Measurements from ENCODE around the gene UBE2D2.

DNA sequence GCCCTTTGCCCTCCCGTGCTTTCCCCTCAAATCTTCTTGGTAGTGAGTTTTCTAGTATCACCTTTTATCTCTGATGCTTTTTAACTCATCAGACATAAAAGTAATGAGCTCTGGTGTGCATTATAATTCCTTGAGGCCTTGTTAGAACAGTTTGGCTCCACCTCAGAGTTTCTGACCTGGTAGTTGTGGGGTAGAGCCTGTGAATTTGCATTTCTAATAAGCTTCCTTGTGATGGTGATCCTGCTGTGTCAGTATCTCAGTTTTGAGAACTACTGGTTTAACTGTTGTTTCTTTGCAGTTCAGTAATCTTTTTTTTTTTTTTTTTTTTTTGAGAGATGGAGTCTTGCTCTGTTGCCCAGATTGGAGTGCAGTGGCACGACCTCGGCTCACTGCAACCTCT lies 31.1 kb downstream of the UBE2D2 start:
- TF ChIP-seq, protein P1, sequence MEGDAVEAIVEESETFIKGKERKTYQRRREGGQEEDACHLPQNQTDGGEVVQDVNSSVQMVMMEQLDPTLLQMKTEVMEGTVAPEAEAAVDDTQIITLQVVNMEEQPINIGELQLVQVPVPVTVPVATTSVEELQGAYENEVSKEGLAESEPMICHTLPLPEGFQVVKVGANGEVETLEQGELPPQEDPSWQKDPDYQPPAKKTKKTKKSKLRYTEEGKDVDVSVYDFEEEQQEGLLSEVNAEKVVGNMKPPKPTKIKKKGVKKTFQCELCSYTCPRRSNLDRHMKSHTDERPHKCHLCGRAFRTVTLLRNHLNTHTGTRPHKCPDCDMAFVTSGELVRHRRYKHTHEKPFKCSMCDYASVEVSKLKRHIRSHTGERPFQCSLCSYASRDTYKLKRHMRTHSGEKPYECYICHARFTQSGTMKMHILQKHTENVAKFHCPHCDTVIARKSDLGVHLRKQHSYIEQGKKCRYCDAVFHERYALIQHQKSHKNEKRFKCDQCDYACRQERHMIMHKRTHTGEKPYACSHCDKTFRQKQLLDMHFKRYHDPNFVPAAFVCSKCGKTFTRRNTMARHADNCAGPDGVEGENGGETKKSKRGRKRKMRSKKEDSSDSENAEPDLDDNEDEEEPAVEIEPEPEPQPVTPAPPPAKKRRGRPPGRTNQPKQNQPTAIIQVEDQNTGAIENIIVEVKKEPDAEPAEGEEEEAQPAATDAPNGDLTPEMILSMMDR (IDR thresholded peaks at IDR 0.05), result no peak
- TF ChIP-seq POLR2AphosphoS5 (IDR thresholded peaks at IDR 0.05; ENCODE audit: insufficient read depth in 1 of 2, low read depth in 1 of 2), result no peak
